ELR (cell line): ENCODE results near the gene TXLNG.

Experiments used
- DNase-seq: peaks from one replicate; pipeline ENCODE4 v3.0.0-alpha.2; 2015; ENCODE audit warnings: low read depth

Gene TXLNG

GRCh38 chrX:16874458-16875095 lies 88.3 kb downstream of the TXLNG start:
- DNase-seq = no peak

- DNase-seq = no peak
Measured at GRCh38 chrX:16876696-16877095, 90.4 kb downstream of the TXLNG start.

GRCh38 chrX:16882169-16882568 lies 95.9 kb downstream of the TXLNG start:
- DNase-seq = peak; percentile 19

GRCh38 chrX:16882702-16883486 lies 96.6 kb downstream of the TXLNG start:
- peak; percentile 68 for DNase-seq

GRCh38 chrX:16883487-16883804 lies 97.2 kb downstream of the TXLNG start:
- no peak for DNase-seq

- DNase-seq = no peak
Measured at GRCh38 chrX:16885628-16886027, 99.4 kb downstream of the TXLNG start.

- peak; percentile 81 for DNase-seq
Measured at GRCh38 chrX:16892504-16893362, 106.5 kb downstream of the TXLNG start.
